ENCODE results near the gene NSMCE1.

NSMCE1 gene

DNA sequence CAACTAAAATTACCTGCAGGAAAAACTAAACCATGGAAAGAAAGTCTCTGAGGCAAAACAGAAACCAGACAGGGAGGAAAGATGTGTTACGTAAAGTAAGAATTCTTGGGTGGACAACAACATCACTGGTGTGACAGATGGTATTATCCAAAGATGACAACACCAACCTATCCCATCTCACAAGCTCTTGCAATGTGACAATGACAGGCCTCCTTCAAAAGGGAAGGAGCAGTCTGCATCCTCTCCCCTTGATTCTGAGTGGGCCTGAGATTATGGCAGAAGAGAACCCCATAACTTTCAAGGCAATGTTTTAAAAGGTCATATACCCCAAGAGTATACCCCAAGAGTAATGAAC lies 82.8 kb downstream of the NSMCE1 start:
- no peak for DNase-seq

DNA sequence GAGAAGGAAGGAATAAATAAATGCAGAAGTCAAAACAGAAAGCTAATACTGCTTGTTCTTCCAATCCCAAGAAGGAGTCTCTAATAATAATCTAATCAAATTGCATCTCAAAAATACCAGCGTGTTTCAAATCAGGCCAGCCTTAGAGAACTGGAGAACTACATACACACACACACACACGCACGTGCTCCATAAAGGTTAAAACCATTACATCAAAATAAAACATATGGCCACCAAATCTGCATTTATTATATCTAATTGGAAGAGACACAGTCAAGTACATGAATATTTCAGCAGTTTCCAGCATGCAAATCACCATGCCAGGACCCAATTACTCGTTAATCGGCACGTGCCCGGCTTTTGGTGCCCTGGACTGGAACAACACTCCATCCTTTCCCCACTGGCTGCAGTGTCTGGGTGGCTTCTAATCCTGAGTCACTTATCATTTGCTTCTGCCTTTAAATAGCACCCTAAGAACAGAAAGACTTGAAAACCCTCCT lies 85.6 kb downstream of the NSMCE1 start:
- no peak for DNase-seq

DNA sequence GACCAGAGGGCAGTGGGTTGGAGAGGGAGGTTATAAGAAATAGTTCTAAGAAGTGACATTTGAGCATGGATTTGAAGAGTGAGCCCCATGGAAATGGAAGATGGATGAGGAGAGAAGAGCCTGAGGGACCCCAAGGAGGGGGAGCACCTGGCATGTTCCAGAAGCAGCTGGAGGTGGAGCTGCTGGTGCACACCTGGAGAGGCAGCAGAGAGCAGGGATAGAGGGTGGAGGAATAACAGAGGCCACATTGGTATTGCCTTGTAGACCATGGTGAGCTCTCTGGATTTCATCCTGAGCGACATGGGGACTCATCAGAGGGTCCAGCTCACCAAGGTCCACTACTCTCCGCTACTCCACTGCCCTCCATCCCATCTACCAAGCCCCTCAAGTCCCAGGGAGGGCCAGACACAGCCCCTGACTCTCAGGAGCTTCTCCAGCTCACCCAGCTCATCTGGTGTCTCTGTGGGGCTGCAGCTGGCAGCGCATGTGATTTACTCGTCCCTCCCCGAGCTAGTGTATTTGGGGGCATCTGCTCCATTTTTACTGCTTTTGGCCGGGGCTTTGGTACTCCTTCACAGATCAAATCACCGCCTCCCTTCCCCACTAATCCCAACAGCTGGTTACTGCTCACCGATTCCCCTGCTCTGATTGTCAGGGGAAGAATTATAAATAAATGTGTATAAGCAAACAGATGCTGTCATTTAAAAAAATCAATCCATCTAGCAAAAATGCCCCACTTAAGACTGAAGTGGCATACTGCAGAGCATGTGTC lies 87.4 kb downstream of the NSMCE1 start:
- DNase-seq = no peak

DNA sequence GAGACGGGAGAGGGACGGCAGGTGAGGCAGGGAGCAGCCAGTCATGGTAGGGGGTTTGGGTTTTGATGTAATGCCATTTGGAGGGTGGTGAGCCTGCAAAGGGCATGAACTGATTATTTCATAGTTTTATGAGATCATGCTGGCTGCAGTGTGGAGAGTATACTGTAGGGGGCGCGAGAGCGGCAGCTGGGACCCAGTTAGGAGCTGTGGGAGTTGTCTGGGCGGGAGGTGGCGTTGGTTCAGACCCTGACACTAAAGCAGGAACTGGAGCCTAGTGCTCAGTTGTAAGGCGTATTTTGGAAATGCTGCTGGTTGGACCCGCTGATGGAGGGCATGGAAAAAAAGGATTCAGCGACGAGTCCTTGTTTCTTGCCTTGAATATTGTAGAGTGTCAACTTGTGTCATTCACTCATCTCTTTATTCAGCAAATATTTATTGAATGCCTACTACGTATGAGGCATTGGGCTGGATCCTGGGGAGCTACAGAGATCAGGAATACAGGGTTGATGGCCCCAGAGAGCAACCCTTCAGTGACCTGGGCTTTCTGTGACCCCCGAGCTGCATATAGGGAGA lies 89.0 kb downstream of the NSMCE1 start:
- DNase-seq = peak; percentile 86

DNA sequence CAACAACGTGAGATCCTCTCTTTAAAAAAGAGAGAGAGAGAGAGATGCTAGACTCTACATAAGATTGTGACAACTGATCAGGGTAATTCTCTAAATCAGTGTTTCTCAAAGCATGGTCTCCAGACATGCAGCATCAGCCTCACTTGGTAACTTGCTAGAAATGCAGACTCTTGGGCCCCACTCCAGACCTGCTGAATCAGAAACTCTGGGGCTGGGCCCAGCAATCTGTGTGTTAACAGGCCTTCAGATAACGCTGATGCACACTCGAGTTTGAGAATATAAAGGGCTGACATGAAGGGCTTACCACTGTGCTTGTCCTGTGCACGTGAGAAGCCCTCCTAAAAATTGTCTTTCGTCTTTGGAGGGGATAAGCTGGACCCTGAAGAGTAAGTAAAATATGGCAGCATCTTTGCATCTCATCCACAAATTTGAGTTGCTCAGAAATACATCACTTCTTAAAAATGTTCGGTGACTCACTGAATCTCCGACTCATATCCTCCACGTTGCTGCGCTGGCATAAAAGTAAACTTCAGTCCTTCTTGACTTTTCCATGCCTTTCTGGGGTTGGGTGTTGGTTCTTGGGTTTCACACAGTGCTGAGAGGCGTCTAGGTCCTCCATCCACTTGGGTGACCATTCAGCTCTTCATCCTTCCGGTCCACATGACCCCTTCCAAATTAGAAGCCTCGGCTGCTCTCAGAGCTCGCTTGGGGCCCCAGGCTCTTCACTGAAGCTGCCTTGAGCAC lies 91.4 kb downstream of the NSMCE1 start:
- DNase-seq = no peak

DNA sequence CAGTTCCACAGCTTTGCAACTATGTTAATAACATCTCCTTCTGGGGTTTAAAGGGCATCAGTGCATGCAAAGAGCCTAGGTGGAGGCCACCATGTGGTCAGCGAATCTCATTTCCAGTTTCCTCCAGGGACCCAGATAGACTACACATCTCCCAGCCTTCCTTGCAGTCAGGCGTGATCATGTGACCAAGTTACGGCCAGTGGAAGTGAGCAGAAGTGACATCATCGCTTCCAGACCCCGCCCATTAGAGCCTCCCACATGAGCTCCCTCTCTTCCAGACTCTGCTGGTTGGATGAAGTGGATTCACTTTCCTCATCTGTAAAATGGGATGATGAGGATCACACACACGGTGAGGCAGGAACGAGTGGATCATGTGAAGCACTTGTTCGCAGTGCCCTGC lies 92.7 kb downstream of the NSMCE1 start:
- no peak for DNase-seq

Data from activated gamma-delta T cell treated with Interleukin-2 at 50 U/mL for 16 hours (primary cell).